HepG2 (cell line): Measurements from ENCODE around the gene BCL7A. TPM values are rescaled to one million over a fixed set of nuclear protein-coding genes. Genes with fewer than 3 reads are reported as not detected.

Experiments
- BRCA1 ChIP-seq: sonication (generic); formaldehyde crosslinking; IDR thresholded peaks from 2 replicates; pipeline ENCODE4 v1.4.0; 2020; ENCODE audit warnings: missing genetic modification reagents
- HHEX ChIP-seq: IDR thresholded peaks from 2 replicates; pipeline ENCODE4 v1.6.1; 2016; ENCODE audit warnings: control low read depth
- HNRNPUL1 ChIP-seq: fragments of 200-400 bp; formaldehyde crosslinking; IDR thresholded peaks from 2 replicates; pipeline ENCODE4 v1.6.1; 2017; ENCODE audit warnings: low read depth, mild to moderate bottlenecking, low read length, moderate library complexity
- KDM6A ChIP-seq: IDR thresholded peaks from 2 replicates; pipeline ENCODE4 v1.6.1; 2016; ENCODE audit warnings: low read depth
- KLF9 ChIP-seq: IDR thresholded peaks from 2 replicates; pipeline ENCODE4 v1.6.1; 2016; ENCODE audit warnings: low read depth
- MBD4 ChIP-seq: IDR thresholded peaks from 2 replicates; pipeline ENCODE4 v1.6.1; 2012; ENCODE audit warnings: low read length, inconsistent platforms, borderline replicate concordance
- MIER2 ChIP-seq: IDR thresholded peaks from 2 replicates; pipeline ENCODE4 v1.6.1; 2016; ENCODE audit warnings: missing biosample characterization, missing genetic modification reagents
- NFE2 ChIP-seq: sonication (generic); formaldehyde crosslinking; IDR thresholded peaks from 2 replicates; pipeline ENCODE4 v1.4.0; 2020; ENCODE audit warnings: missing genetic modification reagents
- NFE2L1 ChIP-seq: sonication (generic); formaldehyde crosslinking; IDR thresholded peaks from 2 replicates; pipeline ENCODE4 v1.4.0; 2020; ENCODE audit warnings: missing genetic modification reagents, mild to moderate bottlenecking, borderline replicate concordance
- NFYC ChIP-seq: IDR thresholded peaks from 2 replicates; pipeline ENCODE4 v1.6.1; 2016; ENCODE audit warnings: missing genetic modification reagents, missing compliant biosample characterization
- PCBP2 ChIP-seq: fragments of 200-400 bp; formaldehyde crosslinking; optimal IDR thresholded peaks from 2 replicates; pipeline ENCODE3; 2018; ENCODE audit warnings: low read length, low read depth; ENCODE audit not compliant: poor library complexity, severe bottlenecking
- RCOR2 ChIP-seq: IDR thresholded peaks from 2 replicates; pipeline ENCODE4 v1.6.1; 2016; ENCODE audit warnings: missing biosample characterization, missing genetic modification reagents
- SMAD1 ChIP-seq: sonication (generic); formaldehyde crosslinking; IDR thresholded peaks from 2 replicates; pipeline ENCODE4 v1.4.0; 2020; ENCODE audit warnings: missing genetic modification reagents, low read depth, mild to moderate bottlenecking, borderline replicate concordance
- SOX6 ChIP-seq, 2 experiments: fragments of 450-650 bp in 1 of 2; sonication (generic) in 1 of 2; formaldehyde crosslinking in 1 of 2; IDR thresholded peaks; 2 replicates each; pipeline versions ENCODE4 v1.4.0 to v1.6.1; 2017 to 2020; ENCODE audit warnings: antibody characterized with exemption in 1 of 2, mild to moderate bottlenecking in 1 of 2, missing genetic modification reagents in 1 of 2
- TBX3 ChIP-seq: fragments of 450-650 bp; IDR thresholded peaks from 2 replicates; pipeline ENCODE4 v1.6.1; 2017; ENCODE audit warnings: antibody characterized with exemption, mild to moderate bottlenecking, inconsistent platforms, borderline replicate concordance
- TEAD2 ChIP-seq: sonication (generic); formaldehyde crosslinking; IDR thresholded peaks from 2 replicates; pipeline ENCODE4 v1.9.0; 2021; ENCODE audit warnings: missing genetic modification reagents
- ZBTB1 ChIP-seq: sonication (generic); formaldehyde crosslinking; IDR thresholded peaks from 2 replicates; pipeline ENCODE4 v1.4.0; 2020; ENCODE audit warnings: missing genetic modification reagents, borderline replicate concordance
- ZNF326 ChIP-seq: sonication (generic); formaldehyde crosslinking; IDR thresholded peaks from 2 replicates; pipeline ENCODE4 v1.4.0; 2020; ENCODE audit warnings: missing genetic modification reagents, borderline replicate concordance
- ZNF382 ChIP-seq: sonication (generic); formaldehyde crosslinking; IDR thresholded peaks from 2 replicates; pipeline ENCODE4 v1.5.0; 2020; ENCODE audit warnings: missing genetic modification reagents, mild to moderate bottlenecking, borderline replicate concordance
- ZNF44 ChIP-seq: sonication (generic); formaldehyde crosslinking; IDR thresholded peaks from 2 replicates; pipeline ENCODE4 v1.5.1; 2020; ENCODE audit warnings: mild to moderate bottlenecking, missing genetic modification reagents
- ZNF614 ChIP-seq: IDR thresholded peaks from 2 replicates; pipeline ENCODE4 v1.6.1; 2018; ENCODE audit warnings: missing biosample characterization, missing genetic modification reagents, inconsistent platforms, borderline replicate concordance
- ZNF709 ChIP-seq: sonication (generic); formaldehyde crosslinking; IDR thresholded peaks from 2 replicates; pipeline ENCODE4 v1.5.0; 2020; ENCODE audit warnings: mild to moderate bottlenecking, missing genetic modification reagents
- ZNF839 ChIP-seq: sonication (generic); formaldehyde crosslinking; IDR thresholded peaks from 2 replicates; pipeline ENCODE4 v1.4.0; 2020; ENCODE audit warnings: missing genetic modification reagents, mild to moderate bottlenecking, borderline replicate concordance
- polyA plus RNA-seq, 8 experiments: library from polyadenylated mRNA; depleted of rRNA in 3 of 8; stranded (reverse) in 7 of 8; unstranded in 1 of 8; fragments of >200 nt; fragmentation: Illumina TruSeq in 4 of 8; extraction: Trizol in 4 of 8; gene quantifications; 2 replicates each; pipeline versions ENCODE4 v1.2.1 to v1.2.3, GENCODE V29; 2011 to 2016; ENCODE audit warnings: low read depth in 4 of 8, missing spikeins in 1 of 8, mixed read lengths in 1 of 8; ENCODE audit not compliant: insufficient read depth in 1 of 8
- total RNA-seq, 5 experiments: library from RNA; depleted of rRNA; stranded (reverse); fragments of >200 nt; fragmentation: Illumina TruSeq; extraction: Trizol; gene quantifications; 2 replicates each; pipeline ENCODE4 v1.2.3, GENCODE V29; 2016; ENCODE audit warnings: low read depth in 1 of 5
- TF ChIP-seq, protein P1 (sequence below): fragments of 450-650 bp; IDR thresholded peaks from 2 replicates; pipeline ENCODE4 v1.6.1; 2016
- TF ChIP-seq, protein P2 (sequence below): sonication (generic); formaldehyde crosslinking; IDR thresholded peaks from 2 replicates; pipeline ENCODE4 v1.5.0; 2020; ENCODE audit warnings: mild to moderate bottlenecking, low read depth, missing genetic modification reagents, borderline replicate concordance
- TF ChIP-seq, protein P3 (sequence below): sonication (generic); formaldehyde crosslinking; IDR thresholded peaks from 2 replicates; pipeline ENCODE4 v1.4.0; 2020; ENCODE audit warnings: missing genetic modification reagents

The BCL7A gene
- total and polyA plus RNA-seq, 2 of the 13 experiments (the other 11 are each of a cell fraction or from before 2014, with no cell fraction given): 4.1 to 6.2 TPM

DNA sequence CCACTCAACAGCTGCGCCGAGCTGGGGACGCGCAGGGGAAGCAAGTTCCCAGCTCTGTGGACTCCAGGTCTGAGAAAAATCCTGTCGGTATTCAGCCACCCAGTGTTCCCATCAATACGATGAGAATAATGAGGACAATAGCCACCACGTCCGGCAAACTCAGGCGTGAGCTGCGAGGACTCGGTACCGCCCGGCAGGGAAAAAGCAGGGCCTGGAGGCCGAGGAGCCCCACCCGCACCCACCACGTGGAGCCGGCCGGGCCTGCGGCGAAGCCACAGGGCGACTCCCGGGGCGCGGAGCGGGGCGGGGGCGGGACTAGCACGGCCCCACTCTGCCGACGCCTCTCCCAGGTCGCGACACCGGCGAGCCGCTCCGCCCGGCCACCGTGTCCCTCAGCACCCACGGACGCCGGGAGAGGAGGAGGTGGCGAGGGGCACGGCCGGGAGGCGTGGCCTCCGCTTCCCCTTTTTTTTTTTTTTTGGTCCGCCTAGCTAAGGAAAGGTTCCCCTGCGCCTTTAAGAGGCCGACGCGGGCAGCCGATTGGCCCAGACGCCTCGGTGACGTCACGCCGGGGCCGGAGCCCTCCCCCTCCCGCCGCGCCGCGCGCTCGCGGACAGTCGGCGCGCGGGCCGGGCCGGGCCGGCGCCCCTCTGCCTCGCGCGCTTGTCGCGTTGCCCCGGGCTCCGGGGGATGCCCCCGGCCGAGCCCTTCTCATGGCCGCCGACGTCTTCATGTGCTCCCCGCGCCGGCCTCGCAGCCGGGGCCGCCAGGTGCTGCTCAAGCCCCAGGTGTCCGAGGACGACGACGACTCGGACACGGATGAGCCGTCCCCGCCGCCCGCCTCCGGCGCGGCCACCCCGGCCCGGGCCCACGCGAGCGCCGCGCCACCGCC lies 56.7 kb downstream of the BCL7A start, which contains the start of gene MLXIP (continued):
- TF ChIP-seq SOX6 (IDR thresholded peaks at IDR 0.05) (no peak), SOX6 (CRISPR knock-in tag; IDR thresholded peaks at IDR 0.05) (peak; percentile 22; the same call in 1 of the 2 replicates), BRCA1 (CRISPR knock-in tag) (no peak), ZNF614 (no peak), TBX3 (0 out of 2 replicates have a peak, but pooled peaks have one; percentile 15), ZNF839 (CRISPR knock-in tag) (no peak), NFE2 (CRISPR knock-in tag) (no peak), ZNF709 (CRISPR knock-in tag) (peak; percentile 89), ZNF326 (no peak), MBD4 (no peak), MIER2 (no peak), HNRNPUL1 (no peak), NFYC (CRISPR knock-in tag) (peak; percentile 68), TEAD2 (CRISPR knock-in tag) (0 out of 2 replicates have a peak, but pooled peaks have one; percentile 50), KDM6A (no peak), RCOR2 (CRISPR knock-in tag) (no peak), HHEX (CRISPR knock-in tag) (no peak), PCBP2 (no peak), ZBTB1 (CRISPR knock-in tag) (no peak), NFE2L1 (CRISPR knock-in tag) (no peak), SMAD1 (CRISPR knock-in tag) (peak; percentile 70; the same call in 1 of the 2 replicates), KLF9 (CRISPR knock-in tag) (no peak), ZNF382 (CRISPR knock-in tag) (no peak), ZNF44 (CRISPR knock-in tag) (no peak)
- TF ChIP-seq, protein P1, sequence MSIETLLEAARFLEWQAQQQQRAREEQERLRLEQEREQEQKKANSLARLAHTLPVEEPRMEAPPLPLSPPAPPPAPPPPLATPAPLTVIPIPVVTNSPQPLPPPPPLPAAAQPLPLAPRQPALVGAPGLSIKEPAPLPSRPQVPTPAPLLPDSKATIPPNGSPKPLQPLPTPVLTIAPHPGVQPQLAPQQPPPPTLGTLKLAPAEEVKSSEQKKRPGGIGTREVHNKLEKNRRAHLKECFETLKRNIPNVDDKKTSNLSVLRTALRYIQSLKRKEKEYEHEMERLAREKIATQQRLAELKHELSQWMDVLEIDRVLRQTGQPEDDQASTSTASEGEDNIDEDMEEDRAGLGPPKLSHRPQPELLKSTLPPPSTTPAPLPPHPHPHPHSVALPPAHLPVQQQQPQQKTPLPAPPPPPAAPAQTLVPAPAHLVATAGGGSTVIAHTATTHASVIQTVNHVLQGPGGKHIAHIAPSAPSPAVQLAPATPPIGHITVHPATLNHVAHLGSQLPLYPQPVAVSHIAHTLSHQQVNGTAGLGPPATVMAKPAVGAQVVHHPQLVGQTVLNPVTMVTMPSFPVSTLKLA: peak; percentile 23; the same call in 1 of the 2 replicates
- TF ChIP-seq, protein P2, sequence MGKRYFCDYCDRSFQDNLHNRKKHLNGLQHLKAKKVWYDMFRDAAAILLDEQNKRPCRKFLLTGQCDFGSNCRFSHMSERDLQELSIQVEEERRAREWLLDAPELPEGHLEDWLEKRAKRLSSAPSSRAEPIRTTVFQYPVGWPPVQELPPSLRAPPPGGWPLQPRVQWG: no peak
- TF ChIP-seq, protein P3, sequence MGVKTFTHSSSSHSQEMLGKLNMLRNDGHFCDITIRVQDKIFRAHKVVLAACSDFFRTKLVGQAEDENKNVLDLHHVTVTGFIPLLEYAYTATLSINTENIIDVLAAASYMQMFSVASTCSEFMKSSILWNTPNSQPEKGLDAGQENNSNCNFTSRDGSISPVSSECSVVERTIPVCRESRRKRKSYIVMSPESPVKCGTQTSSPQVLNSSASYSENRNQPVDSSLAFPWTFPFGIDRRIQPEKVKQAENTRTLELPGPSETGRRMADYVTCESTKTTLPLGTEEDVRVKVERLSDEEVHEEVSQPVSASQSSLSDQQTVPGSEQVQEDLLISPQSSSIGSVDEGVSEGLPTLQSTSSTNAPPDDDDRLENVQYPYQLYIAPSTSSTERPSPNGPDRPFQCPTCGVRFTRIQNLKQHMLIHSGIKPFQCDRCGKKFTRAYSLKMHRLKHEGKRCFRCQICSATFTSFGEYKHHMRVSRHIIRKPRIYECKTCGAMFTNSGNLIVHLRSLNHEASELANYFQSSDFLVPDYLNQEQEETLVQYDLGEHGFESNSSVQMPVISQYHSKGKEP (CRISPR knock-in tag): no peak; the same call in 1 of the 2 replicates
